H4 (cell line): Measurements from ENCODE around the gene OR51A4. TPM values are rescaled to one million over a fixed set of nuclear protein-coding genes. Genes with fewer than 3 reads are reported as not detected.
"Not testable (repeated sequence)": the region's sequence is repeated elsewhere in the genome, so short reads cannot be mapped to it uniquely, and the experiment has no call there.

Experiments
- DNase-seq: peaks from one replicate; pipeline ENCODE4 v3.0.0-alpha.2; 2015; ENCODE audit warnings: low spot score
- total RNA-seq: library from RNA; depleted of rRNA; stranded (reverse); fragments of >200 nt; shearing (Covaris generic); gene quantifications from 2 replicates; pipeline ENCODE4 v1.2.3, GENCODE V29; 2014; rRNA removed

OR51A4 gene
- not detected in 2 replicates for total RNA-seq

GRCh38 chr11:4947505-4947904 is at the start of gene OR51A4:
OR51A4 (minus strand) TSS chr11:4947605; CDS start chr11:4947100, 505 bp downstream.
- DNase-seq, result no peak

- no peak for DNase-seq
Measured at GRCh38 chr11:4994551-4994950, 47.1 kb upstream of the OR51A4 start, which contains the start of gene OR51L1. OR51L1 (plus strand) TSS chr11:4994851; CDS start chr11:4998983, 4,132 bp downstream.

- DNase-seq, result peak; percentile 19
Measured at GRCh38 chr11:4991060-4991459, 43.7 kb upstream of the OR51A4 start.

GRCh38 chr11:4983841-4984240 is 36.4 kb upstream of the OR51A4 start:
- no peak for DNase-seq

- no peak for DNase-seq
Measured at GRCh38 chr11:4982678-4983077, 35.3 kb upstream of the OR51A4 start.

GRCh38 chr11:4979036-4979435 is 31.6 kb upstream of the OR51A4 start:
- no peak for DNase-seq

GRCh38 chr11:4975436-4975835 is 28.0 kb upstream of the OR51A4 start:
- DNase-seq, result no peak

GRCh38 chr11:4962816-4963215 is 15.4 kb upstream of the OR51A4 start:
- DNase-seq, result no peak

GRCh38 chr11:4960877-4961276 is 13.5 kb upstream of the OR51A4 start:
- DNase-seq, result no peak

GRCh38 chr11:4957396-4957795 is 10.0 kb upstream of the OR51A4 start:
- DNase-seq, result no peak

- DNase-seq, result not testable (repeated sequence)
Measured at GRCh38 chr11:4955613-4956012, 8.2 kb upstream of the OR51A4 start, which contains the start of gene OR51A2. OR51A2 (minus strand) TSS chr11:4955713; CDS start chr11:4955713, 0 bp downstream.

GRCh38 chr11:4936745-4937144 is 10.7 kb downstream of the OR51A4 start:
- no peak for DNase-seq

GRCh38 chr11:4932751-4933150 is 14.7 kb downstream of the OR51A4 start:
- DNase-seq, result no peak

GRCh38 chr11:4926608-4927007 is 20.8 kb downstream of the OR51A4 start:
- DNase-seq, result no peak

GRCh38 chr11:4924239-4924638 is 23.2 kb downstream of the OR51A4 start, which contains the start of gene OR51G1:
OR51G1 (minus strand) TSS chr11:4924339; CDS start chr11:4924339, 0 bp downstream.
- no peak for DNase-seq

- no peak for DNase-seq
Measured at GRCh38 chr11:4922304-4922703, 25.1 kb downstream of the OR51A4 start.

- DNase-seq, result peak; percentile 59
Measured at GRCh38 chr11:4921796-4922195, 25.6 kb downstream of the OR51A4 start.

- DNase-seq, result no peak
Measured at GRCh38 chr11:4919250-4919649, 28.2 kb downstream of the OR51A4 start, which contains the start of gene OR51G2. OR51G2 (minus strand) TSS chr11:4919350; CDS start chr11:4915663, 3,687 bp downstream.

GRCh38 chr11:4916581-4916980 is 30.8 kb downstream of the OR51A4 start:
- DNase-seq, result no peak

- no peak for DNase-seq
Measured at GRCh38 chr11:4903484-4903883, 43.9 kb downstream of the OR51A4 start, which contains the start of gene OR51A7. OR51A7 (plus strand) TSS chr11:4903783; CDS start chr11:4907370, 3,587 bp downstream.
